Suprapubic skin (tissue), 4 donors: ENCODE data around the gene MCRIP1. TPM values are rescaled to one million over a fixed set of nuclear protein-coding genes. Genes with fewer than 3 reads are reported as not detected.

Experiments
- DNase-seq, 2 donors: peaks; one replicate each; pipeline ENCODE4 v3.0.0-alpha.2; 2019; ENCODE audit warnings: low spot score in 2 of 2
- H3K27ac ChIP-seq: fragments of 200-600 bp; sonication (generic); one replicate; pipeline ENCODE4 v1.5.1; 2019
- H3K27me3 ChIP-seq: fragments of 200-600 bp; sonication (generic); one replicate; pipeline ENCODE4 v1.5.1; 2019
- H3K36me3 ChIP-seq: fragments of 200-600 bp; sonication (generic); one replicate; pipeline ENCODE4 v1.5.1; 2019
- H3K4me1 ChIP-seq: fragments of 200-600 bp; sonication (generic); one replicate; pipeline ENCODE4 v1.5.1; 2019
- H3K4me3 ChIP-seq: fragments of 200-600 bp; sonication (generic); one replicate; pipeline ENCODE4 v1.5.1; 2019; ENCODE audit warnings: mild to moderate bottlenecking
- H3K9me3 ChIP-seq: fragments of 200-600 bp; sonication (generic); one replicate; pipeline ENCODE4 v1.5.1; 2019
- EP300 ChIP-seq: sonication (generic); formaldehyde crosslinking; IDR thresholded peaks from one replicate; pipeline ENCODE4 v1.6.1; 2017; ENCODE audit warnings: antibody characterized with exemption
- POLR2A ChIP-seq, 2 donors: fragments of 450-650 bp; IDR thresholded peaks; one replicate each; pipeline ENCODE4 v1.6.1; 2017; ENCODE audit warnings: antibody characterized with exemption in 2 of 2, mild to moderate bottlenecking in 2 of 2, moderate library complexity in 2 of 2
- POLR2AphosphoS5 ChIP-seq, 3 donors: sonication (generic); formaldehyde crosslinking; IDR thresholded peaks; one replicate each; pipeline ENCODE4 v1.6.1; 2017; ENCODE audit warnings: antibody characterized with exemption in 3 of 3
- WGBS: methylation state at CpG from one replicate; pipeline ENCODE4 v1.1.5; 2018; 5-methylcytosine and 5-hydroxymethylcytosine counted together
- total RNA-seq, 4 donors: library from RNA; depleted of rRNA; stranded (reverse); fragments of >200 nt; gene quantifications; one replicate each; pipeline ENCODE4 v1.1.0, GENCODE V29; 2016
- TF ChIP-seq, protein P1 (sequence below), 2 donors: fragments of 200-600 bp in 1 of 2; fragments of 450-650 bp in 1 of 2; sonication (generic) in 1 of 2; IDR thresholded peaks; one replicate each; pipeline ENCODE4 v1.5.1; 2016 to 2019; ENCODE audit warnings: antibody characterized with exemption in 2 of 2, mild to moderate bottlenecking in 1 of 2, moderate library complexity in 1 of 2

Gene MCRIP1
- total RNA-seq, 4 donors from 2014 or later, result 20.3 to 29.3 (median 27.4) TPM

DNA sequence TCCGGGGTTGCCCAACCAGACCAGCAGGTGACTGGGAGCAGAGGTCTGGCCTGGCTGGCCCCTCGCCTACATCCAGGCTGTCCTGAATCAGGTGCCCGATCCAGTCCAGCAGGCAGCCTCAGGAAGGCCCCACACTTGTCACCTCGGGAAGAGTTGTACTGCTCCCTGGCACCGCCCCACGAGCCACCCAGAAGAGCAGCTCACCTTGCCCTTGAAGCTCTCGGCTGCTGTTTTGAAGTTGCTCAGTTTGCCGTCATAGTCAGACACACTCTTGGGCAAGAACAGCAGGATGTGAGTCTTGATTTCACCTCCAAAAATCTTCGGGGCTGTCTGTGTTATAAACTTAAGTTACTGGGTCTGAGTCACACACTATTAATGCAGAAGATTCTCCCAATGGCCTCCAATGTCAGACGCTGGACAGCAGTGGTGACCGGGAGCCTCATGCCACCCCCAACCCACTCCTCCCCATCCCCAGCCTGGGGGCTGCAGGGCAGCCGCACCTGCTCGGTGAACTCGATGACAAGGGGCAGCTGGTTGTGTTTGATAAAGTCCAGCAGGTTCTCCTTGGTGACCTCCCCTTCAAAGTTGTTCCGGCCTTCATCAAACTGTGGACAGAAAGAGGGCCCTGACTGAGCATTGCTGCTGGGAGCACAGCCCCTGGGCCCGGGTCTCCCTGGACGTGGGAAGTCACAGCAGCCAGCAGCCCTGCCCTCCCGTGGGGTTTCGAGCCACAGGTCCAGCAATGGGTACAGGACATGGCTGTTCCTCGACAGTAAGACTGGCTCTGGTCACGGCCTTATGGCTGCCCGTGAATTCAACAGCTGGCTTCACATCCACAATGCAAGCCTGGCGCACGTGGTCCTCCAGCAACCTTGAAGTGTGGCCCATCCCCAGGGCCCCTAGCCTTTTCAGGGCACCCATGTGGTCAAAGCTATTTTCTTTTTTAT is 13.9 kb upstream of the MCRIP1 start:
- DNase-seq, result no peak
- WGBS, result 93% methylated on average over 17 of the region's 24 CpGs
- no peak overlapping the region for H3K4me3 ChIP-seq
- TF ChIP-seq EP300 (no peak), POLR2AphosphoS5 (IDR thresholded peaks at IDR 0.05) (no peak), POLR2A (IDR thresholded peaks at IDR 0.05) (no peak)
- TF ChIP-seq, protein P1, sequence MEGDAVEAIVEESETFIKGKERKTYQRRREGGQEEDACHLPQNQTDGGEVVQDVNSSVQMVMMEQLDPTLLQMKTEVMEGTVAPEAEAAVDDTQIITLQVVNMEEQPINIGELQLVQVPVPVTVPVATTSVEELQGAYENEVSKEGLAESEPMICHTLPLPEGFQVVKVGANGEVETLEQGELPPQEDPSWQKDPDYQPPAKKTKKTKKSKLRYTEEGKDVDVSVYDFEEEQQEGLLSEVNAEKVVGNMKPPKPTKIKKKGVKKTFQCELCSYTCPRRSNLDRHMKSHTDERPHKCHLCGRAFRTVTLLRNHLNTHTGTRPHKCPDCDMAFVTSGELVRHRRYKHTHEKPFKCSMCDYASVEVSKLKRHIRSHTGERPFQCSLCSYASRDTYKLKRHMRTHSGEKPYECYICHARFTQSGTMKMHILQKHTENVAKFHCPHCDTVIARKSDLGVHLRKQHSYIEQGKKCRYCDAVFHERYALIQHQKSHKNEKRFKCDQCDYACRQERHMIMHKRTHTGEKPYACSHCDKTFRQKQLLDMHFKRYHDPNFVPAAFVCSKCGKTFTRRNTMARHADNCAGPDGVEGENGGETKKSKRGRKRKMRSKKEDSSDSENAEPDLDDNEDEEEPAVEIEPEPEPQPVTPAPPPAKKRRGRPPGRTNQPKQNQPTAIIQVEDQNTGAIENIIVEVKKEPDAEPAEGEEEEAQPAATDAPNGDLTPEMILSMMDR (IDR thresholded peaks at IDR 0.05), result no peak
- H3K36me3 ChIP-seq, result peaks cover 91% of the 10 kb centered on the region
- H3K27ac ChIP-seq, result no peak overlapping the region
- H3K4me1 ChIP-seq, result peaks cover 13% of the 10 kb centered on the region
- H3K27me3 ChIP-seq, result no peaks in the 10 kb centered on the region
- no peaks in the 10 kb centered on the region for H3K9me3 ChIP-seq

DNA sequence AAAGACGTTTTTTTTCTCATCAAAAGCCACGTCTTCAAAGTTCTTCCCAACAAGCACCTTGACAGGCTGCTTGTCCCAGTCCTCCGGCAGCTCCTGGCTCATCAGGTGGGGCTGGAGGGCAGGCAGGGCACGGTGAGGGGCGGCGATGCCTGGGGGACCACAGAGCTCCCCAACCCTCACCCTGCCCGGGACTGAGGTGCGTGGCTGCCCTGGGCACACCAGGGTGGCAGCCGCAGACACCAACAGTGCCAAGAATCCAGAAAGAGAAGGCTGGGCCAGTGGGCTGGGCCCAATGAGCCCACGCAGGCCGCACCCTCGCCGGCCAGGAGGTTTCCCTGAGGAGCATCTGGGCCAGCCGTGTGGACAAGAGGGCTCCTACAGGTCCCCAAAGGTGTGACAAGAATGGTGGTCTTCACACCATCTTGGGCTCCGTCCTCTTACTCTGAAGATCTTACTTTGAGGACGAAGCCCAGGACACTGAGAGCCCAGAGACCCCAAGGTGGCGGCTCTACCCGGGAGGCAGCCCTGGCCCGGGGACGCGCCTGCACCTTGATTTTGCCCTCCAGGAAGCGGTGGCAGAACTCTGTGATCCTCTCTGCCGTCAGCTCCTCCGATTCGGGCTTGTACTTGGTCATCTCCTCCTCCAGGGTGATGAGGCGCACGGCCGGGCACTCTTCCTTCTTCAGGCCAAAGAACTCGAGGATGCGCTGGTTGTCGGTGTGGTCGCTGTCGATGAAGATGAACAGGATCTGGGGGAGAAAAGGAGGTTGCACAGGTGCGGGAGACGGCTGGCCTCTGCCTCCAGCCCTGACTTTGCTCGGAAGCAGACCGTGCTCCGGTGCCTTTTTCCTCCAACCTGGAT is 13.0 kb upstream of the MCRIP1 start:
- Histone ChIP-seq H3K9me3 (no peaks in the 10 kb centered on the region), H3K27ac (no peak overlapping the region)
- 92% methylated on average over 31 of the region's 38 CpGs for WGBS

DNA sequence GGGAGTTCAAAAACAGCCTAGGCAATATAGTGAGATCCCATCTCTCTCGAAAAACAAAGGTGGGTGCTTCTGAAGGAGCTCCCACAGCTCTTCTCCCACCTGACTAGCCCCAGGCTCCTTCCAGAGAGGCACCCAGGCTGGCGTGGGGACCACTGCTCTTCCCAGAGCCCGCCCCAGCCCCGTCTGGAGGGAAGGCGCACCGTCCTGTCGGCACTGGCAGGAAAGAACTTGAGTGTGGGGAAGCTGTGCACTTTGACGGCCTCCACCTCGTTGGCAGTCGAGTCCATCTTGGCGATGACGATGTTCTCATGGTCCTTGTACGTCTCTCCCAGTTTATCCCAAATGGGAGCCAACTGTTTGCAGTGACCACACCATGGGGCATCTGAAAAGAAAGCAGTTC is 12.3 kb upstream of the MCRIP1 start:
- H3K4me1 ChIP-seq, result peaks cover 27% of the 10 kb centered on the region
- H3K36me3 ChIP-seq, result peaks cover 75% of the 10 kb centered on the region
- H3K27me3 ChIP-seq, result no peaks in the 10 kb centered on the region
- DNase-seq, result no peak
- H3K9me3 ChIP-seq, result no peaks in the 10 kb centered on the region
- no peak overlapping the region for H3K4me3 ChIP-seq
- H3K27ac ChIP-seq, result no peak overlapping the region
- no peak for TF ChIP-seq POLR2A (IDR thresholded peaks at IDR 0.05)
- 94% methylated on average over 6 of the region's 13 CpGs for WGBS

More for the DNA sequence above, 13.0 kb upstream of the MCRIP1 start:
- DNase-seq, result no peak
- no peak overlapping the region for H3K4me3 ChIP-seq
- no peaks in the 10 kb centered on the region for H3K27me3 ChIP-seq
- TF ChIP-seq EP300 (no peak), POLR2AphosphoS5 (IDR thresholded peaks at IDR 0.05) (no peak), POLR2A (IDR thresholded peaks at IDR 0.05) (no peak)
- TF ChIP-seq, protein P1 (IDR thresholded peaks at IDR 0.05), result no peak
- H3K4me1 ChIP-seq, result peaks cover 20% of the 10 kb centered on the region
- peaks cover 82% of the 10 kb centered on the region for H3K36me3 ChIP-seq

DNA sequence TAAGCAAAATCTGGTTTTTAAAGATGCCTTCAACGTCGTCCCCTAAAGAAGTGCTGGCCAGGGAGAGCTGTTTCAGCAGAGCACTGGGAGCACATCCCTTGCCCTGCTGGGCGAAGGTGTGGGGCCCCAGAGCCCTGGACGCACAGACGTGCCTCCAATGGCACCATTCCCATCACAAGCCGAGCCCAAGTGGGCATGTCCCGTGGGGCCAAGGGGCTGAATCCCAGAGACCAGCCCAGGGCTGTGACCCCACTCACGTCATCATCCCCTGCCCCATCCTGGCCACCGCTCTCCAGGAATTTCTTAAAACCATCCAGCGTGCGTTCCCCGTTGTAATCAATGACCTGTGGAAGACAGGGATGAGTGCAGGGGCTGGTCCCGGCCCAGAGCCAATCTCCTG is 11.8 kb upstream of the MCRIP1 start:
- Histone ChIP-seq H3K4me3 (no peak overlapping the region), H3K9me3 (no peaks in the 10 kb centered on the region), H3K4me1 (peaks cover 32% of the 10 kb centered on the region), H3K27me3 (no peaks in the 10 kb centered on the region), H3K36me3 (peaks cover 70% of the 10 kb centered on the region), H3K27ac (no peak overlapping the region)
- TF ChIP-seq EP300, result no peak
- TF ChIP-seq, protein P1 (IDR thresholded peaks at IDR 0.05), result no peak
- no peak for TF ChIP-seq POLR2A (IDR thresholded peaks at IDR 0.05)
- TF ChIP-seq POLR2AphosphoS5 (IDR thresholded peaks at IDR 0.05), result no peak
- DNase-seq, result no peak
- WGBS, result 82% methylated on average over 9 of the region's 13 CpGs

DNA sequence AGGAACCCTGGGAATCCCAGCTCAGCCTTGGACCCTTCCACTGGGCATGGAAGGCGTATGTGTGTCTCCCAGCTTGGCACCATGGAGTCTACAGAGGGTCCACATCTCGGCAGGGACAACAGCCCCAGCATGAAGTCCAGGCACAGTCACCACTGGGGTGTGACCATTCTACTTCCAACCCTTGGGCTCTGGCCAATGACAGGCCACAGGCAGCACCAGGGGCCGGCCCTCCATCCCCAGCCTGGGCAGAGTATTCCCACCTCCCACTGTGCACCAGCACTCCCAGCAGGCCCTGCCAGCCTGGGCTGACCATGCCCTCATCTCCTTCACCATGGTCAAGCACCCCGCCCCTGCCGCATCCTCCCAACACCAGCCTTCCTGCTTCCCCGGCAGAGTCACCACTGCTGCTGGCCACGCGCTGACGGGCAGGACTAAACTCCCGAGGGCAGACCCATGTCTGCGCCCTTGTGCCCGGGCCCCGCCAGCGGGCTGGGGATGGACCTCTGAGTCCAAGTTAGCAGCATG is 11.3 kb upstream of the MCRIP1 start:
- H3K9me3 ChIP-seq, result no peaks in the 10 kb centered on the region
- WGBS, result 96% methylated on average over 8 of the region's 14 CpGs
- H3K4me1 ChIP-seq, result peaks cover 35% of the 10 kb centered on the region
- no peak for TF ChIP-seq POLR2AphosphoS5 (IDR thresholded peaks at IDR 0.05)
- DNase-seq, result no peak
- H3K27me3 ChIP-seq, result no peaks in the 10 kb centered on the region
- no peak overlapping the region for H3K4me3 ChIP-seq
- H3K36me3 ChIP-seq, result peaks cover 65% of the 10 kb centered on the region
- H3K27ac ChIP-seq, result no peak overlapping the region
